ENCODE results near the gene TSFM. TPM values are rescaled to one million over a fixed set of nuclear protein-coding genes. Genes with fewer than 3 reads are reported as not detected.

The TSFM gene
- total RNA-seq, 2 experiments from 2014 or later, result 25.8 to 26.9 TPM

- no peak overlapping the region for H3K4me3 ChIP-seq (ENCODE audit: low read length)
- intact Hi-C loops (cut with DNase I, micrococcal nuclease), result no loop called here
- DNase-seq, result no peak
- H3K9me3 Mint-ChIP-seq, result no peaks in the 10 kb centered on the region
- peak overlapping the region; percentile 52 for H3K4me3 Mint-ChIP-seq
- H3K27me3 ChIP-seq (ENCODE audit: control insufficient read depth in 1 of 2, insufficient read depth in 2 of 2, low read length in 2 of 2), result no peaks in the 10 kb centered on the region
- peaks cover 30% of the 10 kb centered on the region for H3K4me1 Mint-ChIP-seq (ENCODE audit: low read depth)
- no peak overlapping the region for H3K27ac ChIP-seq (ENCODE audit: low read depth in 1 of 2, low read length in 2 of 2)
- H3K4me1 ChIP-seq (ENCODE audit: insufficient read depth, low read length), result peaks cover 50% of the 10 kb centered on the region
- H3K27me3 Mint-ChIP-seq, result no peaks in the 10 kb centered on the region
- TF ChIP-seq CTCF (IDR thresholded peaks at IDR 0.05), result no peak
- ATAC-seq (ENCODE audit: poor library complexity), result no peak
- ChIA-PET POLR2A (no interaction called here), CTCF (interaction anchor here (3.3 kb wide), 1 partner anchor 19 kb away, joined by 10 read pairs; no protein-coding TSS in a partner anchor)
- peaks cover 2% of the 10 kb centered on the region for H3K36me3 ChIP-seq (ENCODE audit: insufficient read depth, low read length)
- H3K36me3 Mint-ChIP-seq (ENCODE audit: low read depth), result peaks cover 7% of the 10 kb centered on the region
- H3K9me3 ChIP-seq (ENCODE audit: control insufficient read depth in 1 of 2, insufficient read depth in 1 of 2, low read length in 2 of 2), result no peaks in the 10 kb centered on the region
- H3K27ac Mint-ChIP-seq, result no peak overlapping the region
These were observed 6.9 kb upstream of the TSFM start for GRCh38 chr12:57775563-57776246.

- no peak for TF ChIP-seq CTCF (IDR thresholded peaks at IDR 0.05)
- no peaks in the 10 kb centered on the region for H3K36me3 ChIP-seq (ENCODE audit: insufficient read depth, low read length)
- no peaks in the 10 kb centered on the region for H3K27me3 Mint-ChIP-seq
- ATAC-seq (ENCODE audit: poor library complexity) (no peak), DNase-seq (no peak)
- ChIA-PET POLR2A (no interaction called here), CTCF (interaction anchor here (3.3 kb wide), 1 partner anchor 20 kb away, joined by 10 read pairs; no protein-coding TSS in a partner anchor)
- peaks cover 35% of the 10 kb centered on the region for H3K4me1 Mint-ChIP-seq (ENCODE audit: low read depth)
- H3K4me1 ChIP-seq (ENCODE audit: insufficient read depth, low read length), result peaks cover 50% of the 10 kb centered on the region
- no peaks in the 10 kb centered on the region for H3K9me3 ChIP-seq (ENCODE audit: control insufficient read depth in 1 of 2, insufficient read depth in 1 of 2, low read length in 2 of 2)
- H3K4me3 Mint-ChIP-seq, result peak overlapping the region; percentile 52
- no peaks in the 10 kb centered on the region for H3K9me3 Mint-ChIP-seq
- H3K27ac ChIP-seq (ENCODE audit: low read depth in 1 of 2, low read length in 2 of 2), result no peak overlapping the region
- no peaks in the 10 kb centered on the region for H3K27me3 ChIP-seq (ENCODE audit: control insufficient read depth in 1 of 2, insufficient read depth in 2 of 2, low read length in 2 of 2)
- H3K27ac Mint-ChIP-seq, result no peak overlapping the region
- no peak overlapping the region for H3K4me3 ChIP-seq (ENCODE audit: low read length)
- peaks cover 7% of the 10 kb centered on the region for H3K36me3 Mint-ChIP-seq (ENCODE audit: low read depth)
- intact Hi-C loops (cut with DNase I, micrococcal nuclease), result no loop called here
These were observed 6.4 kb upstream of the TSFM start for GRCh38 chr12:57776247-57776587.

- H3K4me3 ChIP-seq (ENCODE audit: low read length), result no peak overlapping the region
- Mint-ChIP-seq H3K9me3 (no peaks in the 10 kb centered on the region), H3K4me1 (ENCODE audit: low read depth) (peaks cover 37% of the 10 kb centered on the region), H3K27ac (no peak overlapping the region), H3K27me3 (no peaks in the 10 kb centered on the region), H3K36me3 (ENCODE audit: low read depth) (peaks cover 1% of the 10 kb centered on the region), H3K4me3 (peak overlapping the region; percentile 9)
- ATAC-seq (ENCODE audit: poor library complexity) (no peak), DNase-seq (no peak)
- no peak for TF ChIP-seq CTCF (IDR thresholded peaks at IDR 0.05)
- H3K27ac ChIP-seq (ENCODE audit: low read depth in 1 of 2, low read length in 2 of 2), result no peak overlapping the region
- intact Hi-C loops (cut with DNase I, micrococcal nuclease), result no loop called here
- H3K4me1 ChIP-seq (ENCODE audit: insufficient read depth, low read length), result peaks cover 53% of the 10 kb centered on the region
- no peaks in the 10 kb centered on the region for H3K9me3 ChIP-seq (ENCODE audit: control insufficient read depth in 1 of 2, insufficient read depth in 1 of 2, low read length in 2 of 2)
- H3K36me3 ChIP-seq (ENCODE audit: insufficient read depth, low read length), result no peaks in the 10 kb centered on the region
- no peaks in the 10 kb centered on the region for H3K27me3 ChIP-seq (ENCODE audit: control insufficient read depth in 1 of 2, insufficient read depth in 2 of 2, low read length in 2 of 2)
- ChIA-PET POLR2A (no interaction called here), CTCF (no interaction called here)
These were observed 5.2 kb upstream of the TSFM start for GRCh38 chr12:57777367-57777766.

Measured in CD4-positive, alpha-beta T cell (primary cell).